Activated CD8-positive, alpha-beta T cell treated with anti-CD3 and anti-CD28 coated beads for 36 hours (primary cell): ENCODE data around the gene SAMD4A. TPM values are rescaled to one million over a fixed set of nuclear protein-coding genes. Genes with fewer than 3 reads are reported as not detected.
A peak's percentile ranks its signal among the peaks of the same experiment; 100 is the strongest.

Source experiments
- ATAC-seq: fragments of 200-7000 bp; cut with Tn5 transposase; one replicate; pipeline ENCODE4 v1.10.0; 2021; ENCODE audit warnings: mild to moderate bottlenecking, moderate library complexity
- CTCF ChIA-PET: fragments of 350-600 bp; sonication (Branson Sonifier 250); formaldehyde crosslinking; loops from one replicate; lab custom pipeline; 2021; ENCODE audit warnings: antibody characterized with exemption; lab: Charles Lee
- POLR2A ChIA-PET: fragments of 350-600 bp; sonication (Branson Sonifier 250); formaldehyde crosslinking; loops from one replicate; lab custom pipeline; 2021; ENCODE audit warnings: antibody characterized with exemption; lab: Charles Lee
- DNase-seq: peaks from one replicate; pipeline ENCODE4 v3.0.0-alpha.2; 2020
- H3K27ac Mint-ChIP-seq: one replicate; pipeline ENCODE4 v1.8.0; 2021; ENCODE audit warnings: mild to moderate bottlenecking, mixed read lengths
- H3K27me3 Mint-ChIP-seq: one replicate; pipeline ENCODE4 v1.8.0; 2021; ENCODE audit warnings: mixed read lengths
- H3K36me3 Mint-ChIP-seq: one replicate; pipeline ENCODE4 v1.8.0; 2021; ENCODE audit warnings: low read depth, mixed read lengths
- H3K4me1 Mint-ChIP-seq: one replicate; pipeline ENCODE4 v1.8.0; 2021; ENCODE audit warnings: low read depth, mixed read lengths
- H3K4me3 Mint-ChIP-seq: one replicate; pipeline ENCODE4 v1.8.0; 2021; ENCODE audit warnings: mild to moderate bottlenecking, moderate library complexity, mixed read lengths
- H3K9me3 Mint-ChIP-seq: one replicate; pipeline ENCODE4 v1.8.0; 2021; ENCODE audit warnings: mixed read lengths
- intact Hi-C: fragments of 100-400 bp; cut with micrococcal nuclease; formaldehyde crosslinking; loops from one replicate; pipeline ENCODE4 v1.10.0; 2022
- total RNA-seq, 2 experiments: library from RNA; stranded (reverse); gene quantifications; one replicate each; pipeline ENCODE4 v1.2.3, GENCODE V29; 2021
- TF ChIP-seq, protein P1 (sequence below): fragments of 200-600 bp; IDR thresholded peaks from one replicate; pipeline ENCODE4 v1.8.0; 2022; ENCODE audit warnings: antibody characterized with exemption, mild to moderate bottlenecking

The SAMD4A gene
- total RNA-seq, 2 experiments from 2014 or later, result 4.5 to 4.9 TPM

DNA sequence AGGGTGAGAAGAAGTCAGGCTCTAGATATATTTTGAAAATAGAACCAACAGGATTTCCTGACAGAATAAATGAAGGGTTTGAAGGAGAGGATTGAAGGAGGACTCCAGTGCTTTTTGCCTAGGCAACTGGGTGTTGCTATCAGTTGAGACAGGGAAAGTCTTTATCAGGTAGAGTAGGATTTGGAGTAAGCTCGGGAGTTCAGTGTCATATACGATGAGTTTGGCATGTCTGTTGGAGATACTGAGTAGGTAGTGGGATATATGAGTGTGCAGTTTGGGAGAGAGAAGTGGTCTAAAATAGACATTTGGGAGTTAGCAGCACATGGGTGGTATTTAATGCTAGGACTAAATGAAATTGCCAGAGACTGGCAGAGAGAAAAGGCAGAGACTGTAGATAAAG, 141.2 kb downstream of the SAMD4A start:
- Mint-ChIP-seq H3K4me1 (peaks cover 18% of the 10 kb centered on the region), H3K9me3 (no peaks in the 10 kb centered on the region), H3K27me3 (no peaks in the 10 kb centered on the region), H3K4me3 (no peak overlapping the region), H3K27ac (no peak overlapping the region), H3K36me3 (peaks cover 9% of the 10 kb centered on the region)
- intact Hi-C loops, result no loop called here
- POLR2A ChIA-PET, result no interaction called here
- CTCF ChIA-PET, result interaction anchor here (1.5 to 1.8 kb wide), 2 partner anchors 18 to 66 kb away, joined by 3 to 6 read pairs; no protein-coding TSS in a partner anchor
- TF ChIP-seq, protein P1, sequence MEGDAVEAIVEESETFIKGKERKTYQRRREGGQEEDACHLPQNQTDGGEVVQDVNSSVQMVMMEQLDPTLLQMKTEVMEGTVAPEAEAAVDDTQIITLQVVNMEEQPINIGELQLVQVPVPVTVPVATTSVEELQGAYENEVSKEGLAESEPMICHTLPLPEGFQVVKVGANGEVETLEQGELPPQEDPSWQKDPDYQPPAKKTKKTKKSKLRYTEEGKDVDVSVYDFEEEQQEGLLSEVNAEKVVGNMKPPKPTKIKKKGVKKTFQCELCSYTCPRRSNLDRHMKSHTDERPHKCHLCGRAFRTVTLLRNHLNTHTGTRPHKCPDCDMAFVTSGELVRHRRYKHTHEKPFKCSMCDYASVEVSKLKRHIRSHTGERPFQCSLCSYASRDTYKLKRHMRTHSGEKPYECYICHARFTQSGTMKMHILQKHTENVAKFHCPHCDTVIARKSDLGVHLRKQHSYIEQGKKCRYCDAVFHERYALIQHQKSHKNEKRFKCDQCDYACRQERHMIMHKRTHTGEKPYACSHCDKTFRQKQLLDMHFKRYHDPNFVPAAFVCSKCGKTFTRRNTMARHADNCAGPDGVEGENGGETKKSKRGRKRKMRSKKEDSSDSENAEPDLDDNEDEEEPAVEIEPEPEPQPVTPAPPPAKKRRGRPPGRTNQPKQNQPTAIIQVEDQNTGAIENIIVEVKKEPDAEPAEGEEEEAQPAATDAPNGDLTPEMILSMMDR, result no peak
- ATAC-seq (no peak), DNase-seq (no peak)

DNA sequence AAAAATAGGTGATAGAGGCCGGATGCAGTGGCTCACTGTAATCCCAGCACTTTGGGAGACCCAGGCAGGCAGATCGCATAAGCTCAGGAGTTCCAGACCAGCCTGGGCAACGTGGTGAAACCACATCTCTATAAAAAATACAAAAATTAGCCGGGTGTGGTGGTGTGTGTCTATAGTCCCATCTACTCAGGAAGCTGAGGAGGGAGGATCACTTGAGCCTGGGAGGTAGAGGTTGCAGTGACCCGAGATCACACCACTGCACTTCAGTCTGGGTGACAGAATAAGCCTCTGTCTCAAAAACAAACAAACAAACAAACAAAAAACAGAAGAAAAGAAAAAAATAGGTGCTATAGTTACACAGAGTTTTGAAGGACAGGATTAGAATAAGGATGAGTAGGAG, 142.1 kb downstream of the SAMD4A start:
- POLR2A ChIA-PET, result no interaction called here
- TF ChIP-seq, protein P1, result no peak
- Mint-ChIP-seq H3K4me1 (peaks cover 18% of the 10 kb centered on the region), H3K27ac (no peak overlapping the region), H3K36me3 (peaks cover 9% of the 10 kb centered on the region), H3K4me3 (no peak overlapping the region), H3K9me3 (no peaks in the 10 kb centered on the region), H3K27me3 (no peaks in the 10 kb centered on the region)
- CTCF ChIA-PET, result interaction anchor here (1.5 to 3.1 kb wide), 3 partner anchors 19 to 142 kb away, joined by 3 to 7 read pairs (median 6); partner anchors contain the start of gene SAMD4A
- DNase-seq (no peak), ATAC-seq (no peak)
- intact Hi-C loops, result no loop called here

DNA sequence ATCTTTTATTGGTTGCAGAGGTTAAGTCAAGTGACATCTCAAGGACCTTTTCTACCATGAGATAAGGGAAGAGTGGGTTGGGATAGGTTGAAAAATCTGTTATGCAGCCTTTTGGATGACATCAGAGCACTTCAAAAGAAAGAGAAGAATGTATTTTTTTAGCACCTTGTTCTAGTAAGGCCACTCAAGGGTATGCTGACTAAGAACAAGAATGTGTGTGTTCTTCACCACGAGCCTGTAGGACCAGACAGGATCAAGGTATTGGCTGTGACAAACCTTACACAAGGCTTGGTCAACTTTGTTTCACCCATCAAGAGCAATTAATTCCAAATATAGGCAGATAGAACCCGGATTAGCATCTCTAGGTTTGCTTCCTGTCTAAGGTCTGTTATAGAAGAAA, 142.5 kb downstream of the SAMD4A start:
- no peak overlapping the region for H3K27ac Mint-ChIP-seq
- H3K4me3 Mint-ChIP-seq, result no peak overlapping the region
- POLR2A ChIA-PET, result no interaction called here
- CTCF ChIA-PET, result interaction anchor here (3.1 kb wide), 1 partner anchor 143 kb away, joined by 7 read pairs; the partner anchor contains the start of gene SAMD4A
- no peaks in the 10 kb centered on the region for H3K9me3 Mint-ChIP-seq
- ATAC-seq (peak; percentile 93), DNase-seq (peak; percentile 40)
- H3K4me1 Mint-ChIP-seq, result peaks cover 18% of the 10 kb centered on the region
- H3K27me3 Mint-ChIP-seq, result peaks cover 2% of the 10 kb centered on the region
- intact Hi-C loops, result no loop called here
- TF ChIP-seq, protein P1, result no peak
- peaks cover 9% of the 10 kb centered on the region for H3K36me3 Mint-ChIP-seq

DNA sequence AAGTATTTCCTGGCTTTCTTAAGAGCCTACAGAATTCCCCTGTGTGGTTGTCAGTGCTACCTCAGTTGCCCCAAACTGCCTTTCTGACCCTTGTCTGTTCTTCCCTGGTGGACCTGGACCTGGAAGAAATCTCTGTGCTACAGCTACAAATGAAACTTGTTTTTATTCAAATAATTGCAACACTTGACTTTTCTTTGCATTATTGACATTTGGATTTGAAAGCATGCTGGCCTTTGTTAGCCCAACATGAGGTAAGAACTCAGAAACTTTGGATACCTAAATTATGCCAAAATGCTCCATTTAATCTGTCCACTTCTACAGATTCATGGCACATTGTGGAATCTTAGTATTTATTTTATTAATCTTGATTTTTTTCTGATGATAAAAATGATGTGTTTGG, 142.9 kb downstream of the SAMD4A start:
- H3K9me3 Mint-ChIP-seq, result no peaks in the 10 kb centered on the region
- DNase-seq (no peak), ATAC-seq (no peak)
- TF ChIP-seq, protein P1, result no peak
- peaks cover 18% of the 10 kb centered on the region for H3K4me1 Mint-ChIP-seq
- H3K36me3 Mint-ChIP-seq, result peaks cover 9% of the 10 kb centered on the region
- H3K4me3 Mint-ChIP-seq, result no peak overlapping the region
- H3K27ac Mint-ChIP-seq, result no peak overlapping the region
- ChIA-PET CTCF (interaction anchor here (0.9 to 4.5 kb wide), 4 partner anchors 14 to 143 kb away, joined by 4 to 30 read pairs (median 6); partner anchors contain the start of gene SAMD4A), POLR2A (interaction anchor here (1.0 kb wide), 1 partner anchor 21 kb away, joined by 5 read pairs; no protein-coding TSS in a partner anchor)
- intact Hi-C loops, result no loop called here
- peaks cover 3% of the 10 kb centered on the region for H3K27me3 Mint-ChIP-seq

DNA sequence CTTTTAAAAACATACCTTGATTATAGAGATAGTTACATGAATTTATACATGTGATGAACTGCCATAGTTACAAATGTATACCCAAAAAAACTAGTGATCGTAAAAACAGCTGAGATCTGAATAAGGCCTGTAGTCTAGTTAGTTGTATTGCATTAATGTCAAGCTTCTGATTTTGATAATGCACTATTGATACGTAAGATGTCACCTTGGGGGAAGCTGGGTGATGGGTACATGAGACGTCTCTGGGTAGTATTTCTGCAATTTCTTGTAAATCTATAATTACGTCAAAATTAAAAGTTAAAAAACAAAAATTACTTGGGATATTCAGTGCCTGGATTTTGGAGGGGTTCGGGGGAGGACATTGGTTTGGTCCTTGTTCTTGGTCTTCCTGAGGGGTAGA, 144.4 kb downstream of the SAMD4A start:
- H3K9me3 Mint-ChIP-seq, result no peaks in the 10 kb centered on the region
- ATAC-seq, result no peak
- no peak overlapping the region for H3K4me3 Mint-ChIP-seq
- peaks cover 9% of the 10 kb centered on the region for H3K36me3 Mint-ChIP-seq
- peaks cover 18% of the 10 kb centered on the region for H3K4me1 Mint-ChIP-seq
- H3K27ac Mint-ChIP-seq, result no peak overlapping the region
- no peak for DNase-seq
- TF ChIP-seq, protein P1, result no peak
- intact Hi-C loops, result no loop called here
- CTCF ChIA-PET, result interaction anchor here (0.8 to 4.5 kb wide), 6 partner anchors 8 to 147 kb away, joined by 3 to 30 read pairs (median 6); partner anchors contain the start of gene SAMD4A
- peaks cover 3% of the 10 kb centered on the region for H3K27me3 Mint-ChIP-seq
- POLR2A ChIA-PET, result interaction anchor here (0.6 to 1.1 kb wide), 2 partner anchors 21 to 144 kb away, joined by 3 to 4 read pairs; partner anchors contain the start of gene SAMD4A
